ENCODE results near the gene ANGPTL8. TPM values are rescaled to one million over a fixed set of nuclear protein-coding genes. Genes with fewer than 3 reads are reported as not detected.

ANGPTL8 gene
- total RNA-seq (not detected), total RNA-seq (0 to 0.07 (median 0) reads per million in 29 experiments)
- total RNA-seq (2013), result not detected

GRCh38 chr19:11239377-11240000 is at the start of gene ANGPTL8:
ANGPTL8 (plus strand) TSS chr19:11239619; CDS start chr19:11239638, 19 bp downstream.
- no peak for ATAC-seq (replicated peaks in 1 of 4)
- Histone ChIP-seq H3K4me1 (ENCODE audit: control insufficient read depth in 1 of 2, extremely low read depth in 1 of 2, insufficient read depth in 2 of 2, low read length in 2 of 2) (peaks cover 0 to 8% of the 10 kb centered on the region in 2 experiments), H3K4me3 (ENCODE audit: control insufficient read depth in 1 of 2, extremely low read depth in 1 of 2, low read length in 1 of 2) (no peak within 1 kb of the TSS), H3K27me3 (replicated peaks in 1 of 2; ENCODE audit: control insufficient read depth in 2 of 2, extremely low read depth in 1 of 2, insufficient read depth in 2 of 2, low read length in 1 of 2) (peaks cover 0 to 48% of the 10 kb centered on the region in 2 experiments), H3K27ac (ENCODE audit: low read length) (no peak within 1 kb of the TSS), H3K36me3 (ENCODE audit: control insufficient read depth in 2 of 2, extremely low read depth in 1 of 2, insufficient read depth in 1 of 2, low read length in 1 of 2) (no peaks in the 10 kb centered on the region), H3K9me3 (no peaks in the 10 kb centered on the region)
- Mint-ChIP-seq H3K36me3 (no peaks in the 10 kb centered on the region), H3K27ac (no peak within 1 kb of the TSS), H3K4me1 (peaks cover 4 to 6% (median 5%) of the 10 kb centered on the region in 3 donors), H3K4me3 (no peak within 1 kb of the TSS), H3K9me3 (peaks cover 4 to 8% (median 6%) of the 10 kb centered on the region in 3 donors), H3K27me3 (peaks cover 7 to 12% of the 10 kb centered on the region in 2 donors)
- CTCF ChIA-PET, result interaction anchor here in 1 of 2 donors (0.6 kb wide), 1 partner anchor 54 kb away, joined by 5 read pairs; no protein-coding TSS in a partner anchor
- DNase-seq, result no peak
- POLR2A ChIA-PET, result no interaction called here
- 94% methylated on average over 21 of the region's 23 CpGs for WGBS (ENCODE audit: insufficient coverage)

GRCh38 chr19:11190501-11190900 is 48.9 kb upstream of the ANGPTL8 start:
- no peak overlapping the region for H3K4me3 ChIP-seq (ENCODE audit: control insufficient read depth in 1 of 2, extremely low read depth in 1 of 2, low read length in 1 of 2)
- H3K9me3 ChIP-seq, result no peaks in the 10 kb centered on the region
- ChIA-PET POLR2A (no interaction called here), CTCF (interaction anchor here in 1 of 2 donors (0.7 kb wide), 1 partner anchor 155 kb away, joined by 3 read pairs; no protein-coding TSS in a partner anchor)
- DNase-seq (no peak), ATAC-seq (replicated peaks in 1 of 4) (no peak)
- no peak overlapping the region for H3K4me3 Mint-ChIP-seq
- 91% methylated on average over 7 of the region's 8 CpGs for WGBS (ENCODE audit: insufficient coverage)
- no peaks in the 10 kb centered on the region for H3K36me3 ChIP-seq (ENCODE audit: control insufficient read depth in 2 of 2, extremely low read depth in 1 of 2, insufficient read depth in 1 of 2, low read length in 1 of 2)
- no peak overlapping the region for H3K27ac ChIP-seq (ENCODE audit: low read length)
- peaks cover 3 to 9% of the 10 kb centered on the region in 2 experiments for H3K4me1 ChIP-seq (ENCODE audit: control insufficient read depth in 1 of 2, extremely low read depth in 1 of 2, insufficient read depth in 2 of 2, low read length in 2 of 2)
- H3K4me1 Mint-ChIP-seq, result peaks cover under 1 to 2% (median 2%) of the 10 kb centered on the region in 3 donors
- no peak overlapping the region for H3K27ac Mint-ChIP-seq
- peaks cover 0 to 14% of the 10 kb centered on the region in 2 experiments for H3K27me3 ChIP-seq (replicated peaks in 1 of 2; ENCODE audit: control insufficient read depth in 2 of 2, extremely low read depth in 1 of 2, insufficient read depth in 2 of 2, low read length in 1 of 2)
- H3K36me3 Mint-ChIP-seq, result no peaks in the 10 kb centered on the region
- H3K9me3 Mint-ChIP-seq, result no peaks in the 10 kb centered on the region
- H3K27me3 Mint-ChIP-seq, result peaks cover under 1 to 1% of the 10 kb centered on the region in 2 donors

GRCh38 chr19:11191273-11191755 is 48.1 kb upstream of the ANGPTL8 start:
- Histone ChIP-seq H3K4me3 (ENCODE audit: control insufficient read depth in 1 of 2, extremely low read depth in 1 of 2, low read length in 1 of 2) (no peak overlapping the region), H3K9me3 (no peaks in the 10 kb centered on the region), H3K27me3 (replicated peaks in 1 of 2; ENCODE audit: control insufficient read depth in 2 of 2, extremely low read depth in 1 of 2, insufficient read depth in 2 of 2, low read length in 1 of 2) (peaks cover 0 to 19% of the 10 kb centered on the region in 2 experiments), H3K27ac (ENCODE audit: low read length) (no peak overlapping the region), H3K4me1 (ENCODE audit: control insufficient read depth in 1 of 2, extremely low read depth in 1 of 2, insufficient read depth in 2 of 2, low read length in 2 of 2) (peaks cover 3 to 9% of the 10 kb centered on the region in 2 experiments), H3K36me3 (ENCODE audit: control insufficient read depth in 2 of 2, extremely low read depth in 1 of 2, insufficient read depth in 1 of 2, low read length in 1 of 2) (no peaks in the 10 kb centered on the region)
- 76% methylated on average over 5 of the region's 8 CpGs for WGBS (ENCODE audit: insufficient coverage)
- no peak for ATAC-seq (replicated peaks in 1 of 4)
- peaks cover 8% of the 10 kb centered on the region in 2 donors for H3K27me3 Mint-ChIP-seq
- H3K36me3 Mint-ChIP-seq, result no peaks in the 10 kb centered on the region
- DNase-seq, result no peak
- no peak overlapping the region for H3K27ac Mint-ChIP-seq
- peaks cover 4 to 8% (median 5%) of the 10 kb centered on the region in 3 donors for H3K4me1 Mint-ChIP-seq
- POLR2A ChIA-PET, result no interaction called here
- H3K4me3 Mint-ChIP-seq, result no peak overlapping the region
- H3K9me3 Mint-ChIP-seq, result no peaks in the 10 kb centered on the region
- CTCF ChIA-PET, result no interaction called here

- 74% methylated on average over 4 of the region's 5 CpGs for WGBS (ENCODE audit: insufficient coverage)
These were observed 47.5 kb upstream of the ANGPTL8 start for GRCh38 chr19:11191934-11192333.

GRCh38 chr19:11192957-11193939 is 46.2 kb upstream of the ANGPTL8 start:
- Histone ChIP-seq H3K4me3 (ENCODE audit: control insufficient read depth in 1 of 2, extremely low read depth in 1 of 2, low read length in 1 of 2) (no peak overlapping the region), H3K27ac (ENCODE audit: low read length) (no peak overlapping the region), H3K36me3 (ENCODE audit: control insufficient read depth in 2 of 2, extremely low read depth in 1 of 2, insufficient read depth in 1 of 2, low read length in 1 of 2) (no peaks in the 10 kb centered on the region), H3K4me1 (ENCODE audit: control insufficient read depth in 1 of 2, extremely low read depth in 1 of 2, insufficient read depth in 2 of 2, low read length in 2 of 2) (peaks cover 3 to 22% of the 10 kb centered on the region in 2 experiments), H3K27me3 (replicated peaks in 1 of 2; ENCODE audit: control insufficient read depth in 2 of 2, extremely low read depth in 1 of 2, insufficient read depth in 2 of 2, low read length in 1 of 2) (peaks cover 0 to 29% of the 10 kb centered on the region in 2 experiments), H3K9me3 (no peaks in the 10 kb centered on the region)
- Mint-ChIP-seq H3K27ac (no peak overlapping the region), H3K9me3 (no peaks in the 10 kb centered on the region), H3K4me1 (peaks cover 9 to 12% (median 12%) of the 10 kb centered on the region in 3 donors), H3K27me3 (peaks cover 11 to 12% of the 10 kb centered on the region in 2 donors), H3K36me3 (no peaks in the 10 kb centered on the region), H3K4me3 (no peak overlapping the region)
- POLR2A ChIA-PET, result no interaction called here
- CTCF ChIA-PET, result no interaction called here
- no peak for DNase-seq
- ATAC-seq (replicated peaks in 1 of 4), result no peak
- 96% methylated on average over 59 of the region's 68 CpGs for WGBS (ENCODE audit: insufficient coverage)

More at GRCh38 chr19:11191934-11192333, 47.5 kb upstream of the ANGPTL8 start:
- Mint-ChIP-seq H3K9me3 (no peaks in the 10 kb centered on the region), H3K36me3 (no peaks in the 10 kb centered on the region), H3K4me3 (no peak overlapping the region), H3K27ac (no peak overlapping the region), H3K27me3 (peaks cover 11% of the 10 kb centered on the region in 2 donors), H3K4me1 (peaks cover 7 to 12% (median 7%) of the 10 kb centered on the region in 3 donors)
- CTCF ChIA-PET, result no interaction called here
- H3K4me3 ChIP-seq (ENCODE audit: control insufficient read depth in 1 of 2, extremely low read depth in 1 of 2, low read length in 1 of 2), result no peak overlapping the region
- peaks cover 0 to 25% of the 10 kb centered on the region in 2 experiments for H3K27me3 ChIP-seq (replicated peaks in 1 of 2; ENCODE audit: control insufficient read depth in 2 of 2, extremely low read depth in 1 of 2, insufficient read depth in 2 of 2, low read length in 1 of 2)
- POLR2A ChIA-PET, result no interaction called here
- no peak overlapping the region for H3K27ac ChIP-seq (ENCODE audit: low read length)
- no peaks in the 10 kb centered on the region for H3K36me3 ChIP-seq (ENCODE audit: control insufficient read depth in 2 of 2, extremely low read depth in 1 of 2, insufficient read depth in 1 of 2, low read length in 1 of 2)
- ATAC-seq (replicated peaks in 1 of 4) (no peak), DNase-seq (no peak)
- peaks cover 3 to 14% of the 10 kb centered on the region in 2 experiments for H3K4me1 ChIP-seq (ENCODE audit: control insufficient read depth in 1 of 2, extremely low read depth in 1 of 2, insufficient read depth in 2 of 2, low read length in 2 of 2)
- no peaks in the 10 kb centered on the region for H3K9me3 ChIP-seq

GRCh38 chr19:11194173-11194572 is 45.2 kb upstream of the ANGPTL8 start:
- Mint-ChIP-seq H3K4me3 (no peak overlapping the region), H3K36me3 (no peaks in the 10 kb centered on the region), H3K27ac (no peak overlapping the region), H3K27me3 (peaks cover 11 to 12% of the 10 kb centered on the region in 2 donors), H3K4me1 (peaks cover 9 to 12% (median 12%) of the 10 kb centered on the region in 3 donors), H3K9me3 (no peaks in the 10 kb centered on the region)
- H3K36me3 ChIP-seq (ENCODE audit: control insufficient read depth in 2 of 2, extremely low read depth in 1 of 2, insufficient read depth in 1 of 2, low read length in 1 of 2), result no peaks in the 10 kb centered on the region
- ChIA-PET CTCF (no interaction called here), POLR2A (no interaction called here)
- H3K27ac ChIP-seq (ENCODE audit: low read length), result no peak overlapping the region
- ATAC-seq (replicated peaks in 1 of 4), result no peak
- H3K9me3 ChIP-seq, result no peaks in the 10 kb centered on the region
- peaks cover 3 to 22% of the 10 kb centered on the region in 2 experiments for H3K4me1 ChIP-seq (ENCODE audit: control insufficient read depth in 1 of 2, extremely low read depth in 1 of 2, insufficient read depth in 2 of 2, low read length in 2 of 2)
- H3K27me3 ChIP-seq (replicated peaks in 1 of 2; ENCODE audit: control insufficient read depth in 2 of 2, extremely low read depth in 1 of 2, insufficient read depth in 2 of 2, low read length in 1 of 2), result peaks cover 0 to 30% of the 10 kb centered on the region in 2 experiments
- WGBS (ENCODE audit: insufficient coverage), result 95% methylated on average over 6 of the region's 8 CpGs
- no peak for DNase-seq
- no peak overlapping the region for H3K4me3 ChIP-seq (ENCODE audit: control insufficient read depth in 1 of 2, extremely low read depth in 1 of 2, low read length in 1 of 2)

Data from T-cell (primary cell).